HCT116 (cell line): ENCODE results near the gene ANO9. TPM values are rescaled to one million over a fixed set of nuclear protein-coding genes. Genes with fewer than 3 reads are reported as not detected.

Source experiments
- ATAC-seq: fragments of 200-7000 bp; cut with Tn5 transposase; 2 replicates; pipeline ENCODE4 v1.9.1; 2020; ENCODE audit warnings: mild to moderate bottlenecking, moderate library complexity
- BruUV-seq: library from RNA; stranded (reverse); fragments of 400-500 nt; replicated peaks from 2 replicates; lab custom pipeline; 2021; lab: Mats Ljungman, UMichigan
- CTCF ChIA-PET: fragments of 300-600 bp; sonication (Branson Sonifier 250); formaldehyde crosslinking; loops from one replicate; lab custom pipeline; 2021; ENCODE audit warnings: antibody characterized with exemption; lab: Charles Lee
- POLR2A ChIA-PET: fragments of 300-600, 350-600 bp; sonication (Branson Sonifier 250); formaldehyde crosslinking; loops from one replicate; lab custom pipeline; 2021; ENCODE audit warnings: antibody characterized with exemption; lab: Charles Lee
- RAD21 ChIA-PET, 2 experiments: fragments of 300-600 bp; sonication (Branson Sonifier 250); formaldehyde crosslinking; loops; one replicate each; lab custom pipeline; 2023; ENCODE audit warnings: low total read pairs in 2 of 2; ENCODE audit not compliant: uncharacterized antibody in 2 of 2, unreplicated experiment in 2 of 2, low non-redundant PET in 1 of 2; lab: Charles Lee
- DNase-seq: peaks from one replicate; pipeline ENCODE4 v3.0.0-alpha.2; 2010; ENCODE audit warnings: low read depth, low spot score
- H2AFZ ChIP-seq: fragments of 200-600 bp; shearing (Covaris generic), sonication (generic); 2 replicates; pipeline ENCODE4 v1.6.1; 2017; ENCODE audit warnings: low read depth, mixed run types, mixed read lengths, antibody characterized with exemption, low read length; ENCODE audit not compliant: poor library complexity, severe bottlenecking
- H3K27ac ChIP-seq: 2 replicates; pipeline ENCODE4 v1.5.1; 2012; ENCODE audit warnings: low read depth, low read length
- H3K27me3 ChIP-seq: fragments of 200-600 bp; sonication (generic); 2 replicates; pipeline ENCODE4 v1.6.1; 2016; ENCODE audit warnings: mixed run types, low read length, mixed read lengths; ENCODE audit not compliant: insufficient read depth
- H3K36me3 ChIP-seq, 2 experiments: fragments of 200-500 bp in 1 of 2; fragments of 200-600 bp in 1 of 2; sonication (Bioruptor generic) in 1 of 2; sonication (generic) in 1 of 2; 2 replicates each; pipeline versions ENCODE4 v1.5.1 to v1.6.1; 2014 to 2016; ENCODE audit warnings: low read length in 2 of 2, inconsistent platforms in 1 of 2, mixed read lengths in 1 of 2, mixed run types in 1 of 2; ENCODE audit not compliant: insufficient read depth in 2 of 2, control insufficient read depth in 1 of 2
- H3K4me1 ChIP-seq, 2 experiments: fragments of 200-600 bp in 1 of 2; sonication (generic) in 1 of 2; 2 replicates each; pipeline versions ENCODE4 v1.5.1 to v1.6.1; 2012 to 2017; ENCODE audit warnings: low read length in 2 of 2, inconsistent platforms in 1 of 2, mild to moderate bottlenecking in 1 of 2, mixed read lengths in 1 of 2, mixed run types in 1 of 2, moderate library complexity in 1 of 2; ENCODE audit not compliant: insufficient read depth in 2 of 2, control insufficient read depth in 1 of 2
- H3K4me2 ChIP-seq: fragments of 200-600 bp; sonication (generic); 2 replicates; pipeline ENCODE4 v1.6.1; 2017; ENCODE audit warnings: mixed run types, low read length, mixed read lengths
- H3K4me3 ChIP-seq, 2 experiments: fragments of 200-600 bp in 1 of 2; sonication (generic) in 1 of 2; replicated peaks in 1 of 2; 2 replicates each; pipeline ENCODE4 v1.5.1; 2011 to 2016; ENCODE audit warnings: low read length in 2 of 2, control low read depth in 1 of 2, low read depth in 1 of 2, mild to moderate bottlenecking in 1 of 2, mixed read lengths in 1 of 2, mixed run types in 1 of 2
- H3K79me2 ChIP-seq: fragments of 200-600 bp; sonication (generic); 2 replicates; pipeline ENCODE4 v1.6.1; 2017; ENCODE audit warnings: mild to moderate bottlenecking, mixed run types, low read length, moderate library complexity, mixed read lengths; ENCODE audit not compliant: insufficient read depth
- H3K9ac ChIP-seq: fragments of 200-600 bp; sonication (generic); 2 replicates; pipeline ENCODE4 v1.6.1; 2016; ENCODE audit warnings: low read length, mixed read lengths
- H3K9me2 ChIP-seq: fragments of 200-600 bp; sonication (generic), shearing (Covaris generic); 2 replicates; pipeline ENCODE4 v1.6.1; 2017; ENCODE audit warnings: mixed run types, mild to moderate bottlenecking, moderate library complexity; ENCODE audit not compliant: insufficient read depth
- H3K9me3 ChIP-seq, 2 experiments: fragments of 200-500 bp in 1 of 2; fragments of 200-600 bp in 1 of 2; sonication (Bioruptor generic) in 1 of 2; sonication (generic) in 1 of 2; 2 replicates each; pipeline ENCODE4 v1.6.1; 2014 to 2017; ENCODE audit warnings: low read length in 2 of 2, mixed read lengths in 2 of 2, inconsistent platforms in 1 of 2, low read depth in 1 of 2, mild to moderate bottlenecking in 1 of 2, mixed run types in 1 of 2, moderate library complexity in 1 of 2; ENCODE audit not compliant: control insufficient read depth in 1 of 2, insufficient read depth in 1 of 2
- H4K20me1 ChIP-seq: fragments of 200-600 bp; sonication (generic), shearing (Covaris generic); 2 replicates; pipeline ENCODE4 v1.6.1; 2017; ENCODE audit warnings: mixed run types, mild to moderate bottlenecking, moderate library complexity; ENCODE audit not compliant: insufficient read depth
- ATF3 ChIP-seq: IDR thresholded peaks from 2 replicates; pipeline ENCODE4 v1.6.1; 2012
- CBX3 ChIP-seq: IDR thresholded peaks from 2 replicates; pipeline ENCODE4 v1.6.1; 2012; ENCODE audit warnings: low read depth
- EGR1 ChIP-seq: IDR thresholded peaks from 2 replicates; pipeline ENCODE4 v1.6.1; 2012; ENCODE audit warnings: low read depth
- EZH2 ChIP-seq: fragments of 200-600 bp; sonication (generic); IDR thresholded peaks from 2 replicates; pipeline ENCODE4 v1.6.1; 2017; ENCODE audit warnings: antibody characterized with exemption, mixed run types
- FOSL1 ChIP-seq: IDR thresholded peaks from 2 replicates; pipeline ENCODE4 v1.6.1; 2012; ENCODE audit warnings: low read depth
- JUND ChIP-seq: IDR thresholded peaks from 2 replicates; pipeline ENCODE4 v1.6.1; 2012
- POLR2A ChIP-seq: IDR thresholded peaks from 2 replicates; pipeline ENCODE4 v1.7.0; 2011; ENCODE audit warnings: borderline replicate concordance; ENCODE audit not compliant: insufficient read depth, insufficient read length; ENCODE audit errors: extremely low read depth
- POLR2AphosphoS5 ChIP-seq: IDR thresholded peaks from 2 replicates; pipeline ENCODE4 v1.6.1; 2011; ENCODE audit warnings: mild to moderate bottlenecking, low read depth, low read length, moderate library complexity
- REST ChIP-seq: IDR thresholded peaks from 2 replicates; pipeline ENCODE4 v1.6.1; 2012; ENCODE audit warnings: low read depth
- SIN3A ChIP-seq: IDR thresholded peaks from 2 replicates; pipeline ENCODE4 v1.6.1; 2012; ENCODE audit warnings: low read depth
- SP1 ChIP-seq: IDR thresholded peaks from 2 replicates; pipeline ENCODE4 v1.6.1; 2012; ENCODE audit warnings: low read depth
- ZBTB33 ChIP-seq: IDR thresholded peaks from 2 replicates; pipeline ENCODE4 v1.6.1; 2011; ENCODE audit warnings: mild to moderate bottlenecking, low read length, moderate library complexity; ENCODE audit not compliant: insufficient replicate concordance; ENCODE audit errors: extremely low read depth
- intact Hi-C: fragments of 100-400 bp; cut with micrococcal nuclease; formaldehyde crosslinking; loops from 2 replicates; pipeline ENCODE4 v1.10.0; 2022
- total RNA-seq: library from RNA; stranded (reverse); gene quantifications from one replicate; pipeline ENCODE4 v1.2.1, GENCODE V29; 2021; ENCODE audit not compliant: unreplicated experiment

ANO9 gene
- total RNA-seq, 1 experiment from 2014 or later, result 70.3 TPM

- TF ChIP-seq ATF3 (no peak), SP1 (no peak), EZH2 (no peak), FOSL1 (no peak), SIN3A (no peak), CBX3 (no peak), ZBTB33 (no peak), JUND (no peak), REST (no peak), EGR1 (no peak), POLR2A (no peak), POLR2AphosphoS5 (no peak)
- no peak overlapping the region for H2AFZ ChIP-seq
- no TSS peak for BruUV-seq
- ChIA-PET RAD21 (no interaction called here), POLR2A (no interaction called here), CTCF (no interaction called here)
- intact Hi-C loops, result no loop called here
- DNase-seq (no peak), ATAC-seq (no peak)
- no peaks in the 10 kb centered on the region for H3K9me3 ChIP-seq
- H3K27me3 ChIP-seq, result no peaks in the 10 kb centered on the region
- no peak overlapping the region for H3K4me3 ChIP-seq
- H4K20me1 ChIP-seq, result no peaks in the 10 kb centered on the region
- H3K9ac ChIP-seq, result no peak overlapping the region
- no peaks in the 10 kb centered on the region for H3K4me1 ChIP-seq
- no peak overlapping the region for H3K27ac ChIP-seq
- H3K9me2 ChIP-seq, result no peaks in the 10 kb centered on the region
- no peak overlapping the region for H3K4me2 ChIP-seq
- H3K36me3 ChIP-seq, result no peaks in the 10 kb centered on the region
- H3K79me2 ChIP-seq, result peaks cover 13% of the 10 kb centered on the region
These were observed 46.3 kb upstream of the ANO9 start for GRCh38 chr11:488062-488461.
